ENCODE results near the gene MAL.

The MAL gene

GRCh38 chr2:94997981-94998930 lies 27.3 kb upstream of the MAL start:
- DNase-seq, result no peak

- no peak for DNase-seq
These were observed 26.1 kb upstream of the MAL start for GRCh38 chr2:94999431-94999883.

GRCh38 chr2:95001051-95001562 lies 24.4 kb upstream of the MAL start:
- DNase-seq, result no peak

- DNase-seq, result no peak
These were observed 23.8 kb upstream of the MAL start for GRCh38 chr2:95001701-95002100.

GRCh38 chr2:95002498-95002897 lies 23.0 kb upstream of the MAL start:
- no peak for DNase-seq

GRCh38 chr2:95004287-95004686 lies 21.2 kb upstream of the MAL start:
- DNase-seq, result no peak

GRCh38 chr2:95004711-95005110 lies 20.8 kb upstream of the MAL start:
- no peak for DNase-seq

GRCh38 chr2:95005726-95006125 lies 19.8 kb upstream of the MAL start:
- no peak for DNase-seq

- no peak for DNase-seq
These were observed 18.9 kb upstream of the MAL start for GRCh38 chr2:95006588-95006987.

- no peak for DNase-seq
These were observed 18.4 kb upstream of the MAL start for GRCh38 chr2:95007031-95007609.

GRCh38 chr2:95007822-95008221 lies 17.7 kb upstream of the MAL start:
- no peak for DNase-seq

- no peak for DNase-seq
These were observed 17.2 kb upstream of the MAL start for GRCh38 chr2:95008306-95008705.

GRCh38 chr2:95008996-95009395 lies 16.5 kb upstream of the MAL start:
- DNase-seq, result no peak

- no peak for DNase-seq
These were observed 16.1 kb upstream of the MAL start for GRCh38 chr2:95009412-95009811.

- DNase-seq, result no peak
These were observed 15.4 kb upstream of the MAL start for GRCh38 chr2:95010126-95010525.

GRCh38 chr2:95010718-95011117 lies 14.8 kb upstream of the MAL start:
- no peak for DNase-seq

GRCh38 chr2:95012881-95013550 lies 12.5 kb upstream of the MAL start:
- DNase-seq, result no peak

- no peak for DNase-seq
These were observed 11.8 kb upstream of the MAL start for GRCh38 chr2:95013726-95014125.

GRCh38 chr2:95014126-95014708 lies 11.3 kb upstream of the MAL start:
- DNase-seq, result no peak

- no peak for DNase-seq
These were observed 10.1 kb upstream of the MAL start for GRCh38 chr2:95015261-95015912.

- DNase-seq, result no peak
These were observed 8.9 kb upstream of the MAL start for GRCh38 chr2:95016616-95017015.

GRCh38 chr2:95017071-95017501 lies 8.4 kb upstream of the MAL start:
- DNase-seq, result no peak

GRCh38 chr2:95017836-95018235 lies 7.7 kb upstream of the MAL start:
- DNase-seq, result no peak

Measured in cerebellar nuclear complex (tissue), 1 donor.